Heart left ventricle (tissue), 16 donors: Measurements from ENCODE around the gene CHCT1. TPM values are rescaled to one million over a fixed set of nuclear protein-coding genes. Genes with fewer than 3 reads are reported as not detected.
A peak's percentile ranks its signal among the peaks of the same experiment; 100 is the strongest.

Experiments
- ATAC-seq, 4 donors: fragments of 200-7000 bp; cut with Tn5 transposase; one replicate each; pipeline ENCODE4 v1.9.1; 2020 to 2022; ENCODE audit warnings: moderate library complexity in 4 of 4, mild to moderate bottlenecking in 3 of 4, moderate number of reproducible peaks in 1 of 4
- DNase-seq, 5 donors: peaks; one replicate each; pipeline ENCODE4 v3.0.0-alpha.2; 2020
- H3K27ac ChIP-seq, 12 donors: fragments of 200-600 bp; sonication (generic) in 4 of 12; one replicate each; pipeline versions ENCODE4 v1.5.0 to v1.8.0; 2016 to 2022; ENCODE audit warnings: mild to moderate bottlenecking in 2 of 12
- H3K27me3 ChIP-seq, 9 donors: fragments of 200-600 bp; sonication (generic) in 2 of 9; one replicate each; pipeline versions ENCODE4 v1.5.1 to v1.8.0; 2016 to 2022; ENCODE audit warnings: mild to moderate bottlenecking in 3 of 9
- H3K36me3 ChIP-seq, 9 donors: fragments of 200-600 bp; sonication (generic) in 2 of 9; one replicate each; pipeline versions ENCODE4 v1.5.0 to v1.8.0; 2018 to 2022; ENCODE audit warnings: mild to moderate bottlenecking in 2 of 9
- H3K4me1 ChIP-seq, 12 donors: fragments of 200-600 bp; sonication (generic) in 4 of 12; one replicate each; pipeline versions ENCODE4 v1.5.0 to v1.8.0; 2016 to 2022; ENCODE audit warnings: mild to moderate bottlenecking in 3 of 12
- H3K4me3 ChIP-seq, 12 donors: fragments of 200-600 bp; sonication (generic) in 4 of 12; one replicate each; pipeline versions ENCODE4 v1.5.0 to v1.8.0; 2017 to 2022; ENCODE audit warnings: mild to moderate bottlenecking in 9 of 12, moderate library complexity in 4 of 12
- H3K9me3 ChIP-seq, 12 donors: fragments of 200-600 bp; sonication (generic) in 4 of 12; one replicate each; pipeline versions ENCODE4 v1.5.0 to v1.8.0; 2016 to 2022; ENCODE audit warnings: mild to moderate bottlenecking in 1 of 12
- CTCF ChIP-seq, 12 donors: fragments of 200-600 bp; sonication (generic) in 4 of 12; IDR thresholded peaks; one replicate each; pipeline versions ENCODE4 v1.5.0 to v1.8.0; 2018 to 2022; ENCODE audit warnings: antibody characterized with exemption in 12 of 12, mild to moderate bottlenecking in 5 of 12
- POLR2A ChIP-seq, 2 donors: fragments of 450-650 bp; IDR thresholded peaks; one replicate each; pipeline ENCODE4 v1.6.1; 2017; ENCODE audit warnings: antibody characterized with exemption in 2 of 2, mild to moderate bottlenecking in 2 of 2, moderate library complexity in 2 of 2
- WGBS, 4 donors: extraction: QIAGEN DNeasy Blood & Tissue Kit in 2 of 4; methylation state at CpG; one replicate each; pipeline versions ENCODE4 v1.1.5 to v1.1.7; 2013 to 2018; 5-methylcytosine and 5-hydroxymethylcytosine counted together
- intact Hi-C, 10 donors: fragments of 100-400 bp; cut with DNase I; formaldehyde crosslinking; loops; one replicate each; pipeline versions ENCODE4 v1.11.1 to v1.14.2; 2022
- polyA plus RNA-seq, 2 donors: library from polyadenylated mRNA; stranded (reverse); fragments of 200-250 nt; gene quantifications; one replicate each; pipeline ENCODE4 v1.2.3, GENCODE V29; 2013
- total RNA-seq, 9 donors: library from RNA; depleted of rRNA in 2 of 9; stranded (reverse); fragments of >200 nt in 2 of 9; fragmentation: NEBNext Ultra II Directional in 3 of 9; extraction: Animal tissue kit (Norgen Biotek cat#: 25700) in 3 of 9; gene quantifications; one replicate each; pipeline versions ENCODE4 v1.1.0 to v1.2.4, GENCODE V29; 2016 to 2023
- donor health status: ischemic (EF 13 %, LVEDD 7.1; RV severe dilation, severe dysfunction).
- donor health status: healthy with polysubstance abuse.
- donor health status: DM: no; HTN: yes; CAD: no.
- donor health status: DM: no; HTN: no; CAD: no.
- donor health status: ischemic (EF 25% LVEDD 6.9; RV normal size, moderate dysfunction).
- donor health status: ischemic (EF 25% LVEDD 5.7; RV mildly dilated, moderate dysfunction).
- donor health status: healthy.
- donor health status: DM: yes; HTN: yes; CAD: no.
- donor health status: ischemic (EF 35%, LVEDD 5.7; RV mildly dilated, moderate dysfunction).
- donor health status: nonischemic (EF 11% LVEDD 7.7; RV severe dilation, severe dysfunction).
- donor health status: DM: yes; HTN: yes; CAD: no.
- donor health status: PGD.
- donor health status: ischemic (EF 29% LVEDD 5.4; RV normal size, mild dysfunction).
- donor health status: nonischemic (EF 23%, LVEDD 6.1; RV moderate dilation, normal function).

Gene CHCT1
- total and polyA plus RNA-seq, 11 donors = 0.27 TPM; not detected in 10

- intact Hi-C loops = loop anchor here in 1 of 10 donors (10.0 kb wide), 1 partner anchor 338 kb away; no protein-coding TSS in a partner anchor
- Histone ChIP-seq H3K4me1 (peaks cover 0 to 17% (median 0%) of the 10 kb centered on the region in 12 donors), H3K27ac (peak overlapping the region in 7 of 12 donors; percentile 9 to 52 (median 36)), H3K27me3 (no peaks in the 10 kb centered on the region), H3K9me3 (no peaks in the 10 kb centered on the region), H3K4me3 (no peak overlapping the region), H3K36me3 (peaks cover 0 to 41% (median 25%) of the 10 kb centered on the region in 9 donors)
- no peak for TF ChIP-seq POLR2A (IDR thresholded peaks at IDR 0.05)
- TF ChIP-seq CTCF (IDR thresholded peaks at IDR 0.05) = no peak
- WGBS, 4 donors = 57 to 66% (median 60%) methylated on average over 6 of the region's 6 CpGs
- ATAC-seq (peak in 2 of 4 donors; percentile 31 to 47), DNase-seq (no peak)
Measured at GRCh38 chr17:60442271-60443173, 20.2 kb downstream of the CHCT1 start.

GRCh38 chr17:60443713-60444112 is 21.4 kb downstream of the CHCT1 start:
- TF ChIP-seq POLR2A (IDR thresholded peaks at IDR 0.05) = no peak
- TF ChIP-seq CTCF (IDR thresholded peaks at IDR 0.05) = no peak
- WGBS, 4 donors = 80 to 87% (median 83%) methylated on average over 6 of the region's 6 CpGs
- H3K27ac ChIP-seq = no peak overlapping the region
- H3K27me3 ChIP-seq = no peaks in the 10 kb centered on the region
- ATAC-seq (no peak), DNase-seq (no peak)
- intact Hi-C loops = loop anchor here in 1 of 10 donors (10.0 kb wide), 1 partner anchor 339 kb away; no protein-coding TSS in a partner anchor
- H3K4me3 ChIP-seq = no peak overlapping the region
- peaks cover 0 to 53% (median 37%) of the 10 kb centered on the region in 9 donors for H3K36me3 ChIP-seq
- no peaks in the 10 kb centered on the region for H3K9me3 ChIP-seq
- peaks cover 0 to 17% (median 0%) of the 10 kb centered on the region in 12 donors for H3K4me1 ChIP-seq

DNA sequence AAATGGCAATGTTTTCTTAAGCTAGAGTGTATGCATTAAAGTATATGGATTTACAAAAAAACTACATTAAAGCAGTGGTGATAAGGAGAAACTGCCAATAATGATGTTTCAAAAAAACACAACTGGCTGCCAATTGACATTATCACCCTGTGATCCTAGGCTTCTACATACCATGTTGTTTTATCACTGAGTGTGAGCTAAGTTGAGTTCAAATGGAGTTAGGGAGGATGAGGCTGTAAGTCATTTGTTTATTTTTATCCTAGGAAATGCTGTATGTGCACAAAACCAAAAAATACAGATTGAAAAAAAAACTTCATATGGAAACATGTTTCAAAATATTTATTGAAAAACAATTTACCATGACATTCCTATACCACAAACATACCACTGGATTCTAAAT is 22.9 kb downstream of the CHCT1 start:
- ATAC-seq = no peak
- Histone ChIP-seq H3K4me3 (no peak overlapping the region), H3K4me1 (peaks cover 0 to 17% (median 0%) of the 10 kb centered on the region in 12 donors), H3K9me3 (no peaks in the 10 kb centered on the region), H3K27me3 (no peaks in the 10 kb centered on the region), H3K36me3 (peaks cover 0 to 65% (median 49%) of the 10 kb centered on the region in 9 donors), H3K27ac (no peak overlapping the region)
- no peak for DNase-seq
- intact Hi-C loops = loop anchor here in 1 of 10 donors (10.0 kb wide), 1 partner anchor 340 kb away; no protein-coding TSS in a partner anchor
- TF ChIP-seq POLR2A (IDR thresholded peaks at IDR 0.05) (no peak), CTCF (IDR thresholded peaks at IDR 0.05) (no peak)

DNA sequence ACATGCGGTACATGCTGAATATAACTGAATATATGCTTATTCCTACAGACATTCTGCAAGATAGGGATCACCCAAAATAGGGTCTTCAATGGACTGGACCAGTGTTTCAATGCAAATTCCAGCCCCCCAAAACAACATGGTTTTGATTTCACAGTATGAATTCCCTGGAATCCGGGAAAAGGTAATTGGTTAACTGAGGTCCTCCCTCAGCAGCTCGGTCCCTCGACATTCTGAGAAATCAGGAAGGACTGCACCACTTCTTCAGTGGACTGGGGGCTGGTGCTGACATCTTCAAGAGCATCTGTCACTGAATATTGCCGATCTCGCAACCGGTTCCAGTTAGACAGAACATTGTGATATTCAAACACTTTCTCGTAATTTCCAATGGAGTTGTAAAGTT is 25.1 kb downstream of the CHCT1 start:
- 75 to 87% (median 79%) methylated on average over 8 of the region's 8 CpGs for WGBS, 4 donors
- Histone ChIP-seq H3K4me3 (no peak overlapping the region), H3K4me1 (peaks cover 0 to 17% (median 0%) of the 10 kb centered on the region in 12 donors), H3K27ac (no peak overlapping the region), H3K36me3 (peaks cover 0 to 84% (median 71%) of the 10 kb centered on the region in 9 donors), H3K27me3 (no peaks in the 10 kb centered on the region), H3K9me3 (no peaks in the 10 kb centered on the region)
- DNase-seq = no peak
- no peak for TF ChIP-seq CTCF (IDR thresholded peaks at IDR 0.05)
- no peak for TF ChIP-seq POLR2A (IDR thresholded peaks at IDR 0.05)
- ATAC-seq = no peak
- intact Hi-C loops = loop anchor here in 1 of 10 donors (10.0 kb wide), 1 partner anchor 343 kb away; no protein-coding TSS in a partner anchor
